HG03103 (cell line): Measurements from ENCODE around the gene ABCA4.
A peak's percentile ranks its signal among the peaks of the same experiment; 100 is the strongest.

ENCODE experiments used
- ATAC-seq: cut with Tn5 transposase; IDR thresholded peaks from one replicate; pipeline ENCODE4 v1.9.1; 2021; ENCODE audit warnings: low read depth; ENCODE audit not compliant: unreplicated experiment

Gene ABCA4

DNA sequence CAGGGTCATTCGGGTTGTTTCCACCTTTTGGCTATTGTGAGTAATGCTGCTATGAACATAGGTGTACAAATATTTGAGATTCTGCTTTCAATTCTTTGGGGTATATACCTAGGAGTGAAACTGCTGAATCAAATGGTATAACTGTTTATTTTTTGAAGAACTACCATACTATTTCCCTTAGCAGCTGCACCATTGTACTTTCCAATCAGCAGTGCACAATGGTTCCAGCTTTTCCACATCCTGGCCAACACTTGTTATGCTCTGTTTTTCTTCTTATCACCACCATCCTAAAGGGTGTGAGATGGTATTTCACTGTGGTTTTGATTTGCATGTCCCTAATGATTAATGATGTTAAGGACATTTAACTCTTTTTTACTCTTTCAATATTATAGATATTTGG is 3.6 kb upstream of the ABCA4 start:
- no peak for ATAC-seq

- no peak for ATAC-seq
Observed at GRCh38 chr1:94122201-94122970, 1.4 kb upstream of the ABCA4 start.

GRCh38 chr1:94121411-94121821 is 468 bp upstream of the ABCA4 start:
- no peak for ATAC-seq

- ATAC-seq = no peak
Observed at GRCh38 chr1:94120570-94120901, 412 bp downstream of the ABCA4 start.

GRCh38 chr1:94119796-94120569 is 965 bp downstream of the ABCA4 start:
- no peak for ATAC-seq

- ATAC-seq = no peak
Observed at GRCh38 chr1:94119306-94119705, 1.6 kb downstream of the ABCA4 start.

- no peak for ATAC-seq
Observed at GRCh38 chr1:94118471-94118870, 2.5 kb downstream of the ABCA4 start.

DNA sequence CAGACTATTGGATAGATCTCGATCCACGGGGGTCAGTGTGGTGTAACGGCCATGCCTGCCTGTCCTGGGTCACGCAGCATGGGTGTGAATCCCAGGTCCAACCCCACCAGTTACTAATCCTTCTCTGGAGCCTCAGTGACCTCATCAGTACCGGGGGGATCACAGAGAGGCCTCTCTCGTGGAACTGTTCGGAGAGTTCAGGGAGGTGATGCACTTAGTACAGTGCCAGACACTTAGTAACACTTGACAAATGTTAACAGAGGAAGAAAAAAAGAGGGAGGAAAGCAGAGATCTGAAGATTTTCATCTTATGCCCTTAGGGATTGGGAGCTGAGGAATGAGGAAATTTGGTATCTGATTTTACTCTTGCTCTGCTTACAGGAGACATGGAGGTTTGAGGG is 2.9 kb downstream of the ABCA4 start:
- ATAC-seq = no peak

DNA sequence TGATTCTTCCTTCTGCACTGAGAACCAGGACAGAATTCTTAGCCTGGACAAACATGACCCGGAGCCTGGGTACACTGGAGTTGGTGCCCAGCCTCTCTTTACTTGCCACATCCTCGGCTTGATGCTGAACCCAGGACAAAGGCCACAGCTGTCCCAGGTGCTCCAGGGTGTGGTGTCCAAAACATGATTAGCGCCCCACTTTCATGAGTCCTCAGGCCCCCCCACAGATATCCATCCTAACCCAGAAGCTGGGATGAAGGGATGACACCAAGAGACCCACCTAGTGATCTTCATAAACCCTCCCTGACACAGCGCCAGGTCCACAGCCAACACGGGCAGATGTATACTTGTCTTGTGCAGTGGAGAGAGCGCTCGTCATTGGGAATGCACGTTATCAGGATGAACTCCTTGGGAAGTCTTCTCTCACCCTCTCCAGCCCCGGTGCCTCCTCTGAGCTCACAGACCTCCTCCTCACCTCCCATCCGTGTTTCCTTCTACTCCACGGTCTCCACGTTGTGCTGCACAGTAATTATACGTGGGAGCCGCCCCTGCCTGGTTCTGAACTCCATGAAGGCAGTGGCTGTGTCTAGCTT is 3.6 kb downstream of the ABCA4 start:
- no peak for ATAC-seq

DNA sequence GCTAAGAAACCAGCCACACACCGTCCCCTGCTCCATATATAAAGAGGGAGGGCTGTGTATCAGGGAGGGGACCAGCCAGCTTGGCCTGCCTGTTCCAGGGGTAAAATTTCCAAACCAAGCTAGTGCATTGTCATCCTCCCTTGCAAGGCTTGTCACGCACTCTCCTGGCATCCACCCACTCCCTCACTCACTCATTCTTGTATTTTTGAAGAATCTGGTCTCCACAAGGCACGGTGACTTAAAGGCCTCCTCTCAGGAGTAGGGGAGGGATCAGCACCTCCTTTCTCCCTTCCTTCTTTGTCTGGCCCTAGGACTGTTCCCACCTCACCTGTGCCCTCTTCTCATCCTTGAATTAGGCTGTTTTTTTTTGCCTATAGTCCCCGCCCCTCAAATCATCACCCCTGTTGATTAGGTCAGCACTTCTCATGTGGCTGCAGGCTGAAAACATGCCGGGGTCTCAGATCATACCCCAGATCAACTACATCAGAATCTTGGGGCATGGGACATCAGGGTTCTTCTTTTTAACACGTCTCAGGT is 5.0 kb downstream of the ABCA4 start:
- ATAC-seq = no peak

- no peak for ATAC-seq
Observed at GRCh38 chr1:94115254-94115899, 5.6 kb downstream of the ABCA4 start.

DNA sequence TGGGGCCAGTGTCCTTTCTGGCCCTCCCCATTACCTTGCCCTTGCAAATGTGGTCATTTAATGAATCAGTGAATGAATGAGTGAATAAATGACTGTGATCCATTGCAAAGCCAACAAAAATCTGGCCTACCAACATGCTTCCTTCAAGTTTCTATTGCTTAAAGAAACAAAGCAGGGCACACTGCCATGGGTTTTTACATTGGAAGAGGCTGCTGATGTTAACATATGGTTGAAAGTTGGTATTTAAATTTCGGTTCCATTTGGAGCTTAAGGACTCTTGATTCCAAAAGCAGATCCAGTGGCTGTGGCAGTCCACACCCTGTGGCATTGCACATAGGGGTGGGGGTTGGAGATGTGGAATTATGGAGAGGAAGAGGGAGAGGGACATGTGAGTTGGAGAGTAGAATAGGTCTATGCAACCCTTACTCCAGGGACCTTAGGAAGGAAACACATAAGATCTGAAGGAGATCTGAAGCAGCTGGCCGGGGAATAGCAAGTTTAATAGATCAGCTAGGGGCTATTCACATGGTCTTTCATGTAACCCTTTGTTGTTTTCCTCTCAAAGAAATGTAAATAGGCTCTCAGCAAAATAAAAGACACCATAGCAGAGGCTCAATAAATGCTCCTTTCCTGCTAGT is 7.2 kb downstream of the ABCA4 start:
- no peak for ATAC-seq

- peak; percentile 65 for ATAC-seq
Observed at GRCh38 chr1:94111879-94112278, 9.1 kb downstream of the ABCA4 start.

- ATAC-seq = no peak
Observed at GRCh38 chr1:94110946-94111740, 9.8 kb downstream of the ABCA4 start.

GRCh38 chr1:94110021-94110761 is 10.8 kb downstream of the ABCA4 start:
- ATAC-seq = no peak

DNA sequence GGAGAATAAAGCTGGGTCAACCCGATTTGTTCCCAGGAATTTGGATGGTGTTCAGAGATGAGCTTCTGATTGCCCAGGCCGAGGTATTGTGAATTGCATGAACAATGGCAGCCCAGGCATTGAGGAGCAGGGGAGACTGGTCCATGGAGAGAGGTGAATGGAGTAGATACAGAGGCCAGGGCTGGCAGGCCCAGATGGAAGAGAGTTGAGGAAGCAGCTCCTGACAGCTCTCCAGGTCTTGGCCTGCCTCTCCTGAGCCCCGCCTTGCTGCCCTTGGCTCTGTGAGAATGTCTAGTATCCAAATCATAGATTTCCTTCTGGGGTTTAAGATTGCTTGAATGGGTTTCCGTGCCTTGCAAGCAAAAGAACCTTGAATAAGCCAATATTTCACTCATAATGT is 11.5 kb downstream of the ABCA4 start:
- no peak for ATAC-seq

DNA sequence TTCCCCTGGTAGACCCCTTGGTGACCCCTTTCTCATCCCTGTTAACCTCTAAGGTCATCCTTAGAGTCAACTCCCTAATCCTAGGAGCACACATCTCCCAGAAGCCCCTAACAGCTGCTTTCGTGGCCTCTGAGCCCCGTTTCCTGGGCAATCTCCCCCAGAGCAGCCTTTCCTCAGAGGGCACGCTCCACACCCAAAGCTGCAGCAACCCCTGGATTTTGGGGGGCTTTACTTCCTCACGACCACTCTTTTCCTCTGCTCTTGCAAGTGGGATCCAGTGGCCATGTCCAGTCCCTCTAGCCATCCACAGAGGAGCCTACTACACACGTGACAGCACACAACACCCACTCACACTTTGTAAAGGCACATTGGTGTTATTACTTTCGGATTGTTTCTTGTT is 13.8 kb downstream of the ABCA4 start:
- ATAC-seq = no peak

DNA sequence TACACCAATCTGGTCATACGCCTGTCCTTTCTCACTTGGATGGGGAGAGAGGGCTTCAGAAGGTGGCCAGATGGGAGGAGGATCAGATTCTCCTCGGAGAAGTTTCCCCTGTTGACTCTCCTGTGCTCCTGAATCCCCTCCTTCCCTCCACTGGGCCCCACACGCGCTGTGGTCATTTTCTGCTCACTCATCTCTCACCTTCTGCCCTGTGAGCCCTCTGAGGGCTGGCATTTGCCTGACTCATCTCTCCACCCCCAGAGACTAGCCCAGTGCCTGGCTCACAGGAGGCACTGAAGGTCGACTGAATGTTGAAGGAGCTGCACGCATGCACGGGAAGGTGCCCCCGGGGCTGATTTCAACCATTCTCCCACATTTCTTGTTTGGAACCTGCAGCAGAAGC is 14.2 kb downstream of the ABCA4 start:
- no peak for ATAC-seq

- peak; percentile 45 for ATAC-seq
Observed at GRCh38 chr1:94105957-94106529, 14.9 kb downstream of the ABCA4 start.
